ENCODE results near the gene SLC35E2B. TPM values are rescaled to one million over a fixed set of nuclear protein-coding genes. Genes with fewer than 3 reads are reported as not detected.

SLC35E2B gene
- polyA plus RNA-seq, 10 donors: 29.1 to 61.6 (median 45.5) TPM

- peak in 1 of 3 donors; percentile 29 for DNase-seq
Observed at GRCh38 chr1:1626207-1627141, 66.1 kb downstream of the SLC35E2B start.

GRCh38 chr1:1625824-1626206, 66.8 kb downstream of the SLC35E2B start:
- DNase-seq: peak in 1 of 3 donors; percentile 21

DNA sequence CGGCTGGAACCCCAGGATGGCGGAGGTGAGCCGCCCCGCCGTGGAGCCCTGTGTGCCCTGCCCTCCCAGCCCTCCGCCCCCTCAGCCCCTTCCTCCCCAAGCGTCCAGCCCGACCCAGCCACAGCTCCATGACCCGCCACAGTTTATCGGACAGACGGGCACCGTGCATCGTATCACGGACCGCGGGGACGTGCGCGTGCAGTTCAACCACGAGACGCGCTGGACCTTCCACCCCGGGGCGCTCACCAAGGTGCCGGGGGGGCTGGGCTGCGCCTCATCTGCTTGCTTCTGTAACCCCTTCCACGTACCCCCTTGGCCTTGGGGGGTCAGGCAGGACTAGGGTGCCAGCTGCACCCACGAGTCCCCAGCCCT, 67.2 kb downstream of the SLC35E2B start:
- no peak for DNase-seq

GRCh38 chr1:1624443-1625403, 67.9 kb downstream of the SLC35E2B start:
- peak in 1 of 3 donors; percentile 59 for DNase-seq

DNA sequence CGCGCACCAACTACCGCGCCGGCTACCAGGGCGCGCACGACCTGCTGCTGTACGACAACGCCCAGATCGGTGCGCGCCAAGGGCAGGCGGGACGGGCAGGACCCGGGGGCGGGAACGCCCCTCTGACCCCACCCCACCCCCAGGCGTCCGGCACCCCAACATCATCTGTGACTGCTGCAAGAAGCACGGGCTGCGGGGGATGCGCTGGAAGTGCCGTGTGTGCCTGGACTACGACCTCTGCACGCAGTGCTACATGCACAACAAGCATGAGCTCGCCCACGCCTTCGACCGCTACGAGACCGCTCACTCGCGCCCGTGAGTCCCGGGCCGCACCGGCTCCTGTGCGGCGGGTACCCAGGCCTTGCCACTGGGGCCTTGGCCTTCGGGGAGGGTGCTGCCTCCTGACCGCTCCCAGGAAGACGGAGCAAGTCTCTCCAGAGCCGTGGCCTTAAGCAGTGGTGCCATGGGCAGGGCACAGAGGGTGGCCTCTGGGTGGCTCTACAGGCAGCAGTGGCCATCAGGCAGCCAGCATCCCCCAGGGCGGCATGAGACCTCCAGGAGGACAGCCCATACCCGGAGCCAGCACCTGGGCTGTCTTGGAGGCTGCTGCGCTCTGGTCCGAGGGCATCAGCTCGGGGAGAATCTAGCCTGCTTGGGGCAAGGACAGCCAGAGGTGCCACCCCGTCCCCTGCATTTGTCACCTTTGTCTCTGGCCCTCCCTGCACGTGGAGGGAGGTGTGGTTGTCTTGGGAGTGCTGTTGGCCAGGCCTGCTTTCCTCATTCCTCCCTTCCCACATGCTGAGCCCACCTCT, 68.8 kb downstream of the SLC35E2B start:
- peak in 1 of 3 donors; percentile 30 for DNase-seq

- no peak for DNase-seq
Observed at GRCh38 chr1:1623181-1623630, 69.4 kb downstream of the SLC35E2B start.

- no peak for DNase-seq
Observed at GRCh38 chr1:1622788-1623094, 69.9 kb downstream of the SLC35E2B start.

DNA sequence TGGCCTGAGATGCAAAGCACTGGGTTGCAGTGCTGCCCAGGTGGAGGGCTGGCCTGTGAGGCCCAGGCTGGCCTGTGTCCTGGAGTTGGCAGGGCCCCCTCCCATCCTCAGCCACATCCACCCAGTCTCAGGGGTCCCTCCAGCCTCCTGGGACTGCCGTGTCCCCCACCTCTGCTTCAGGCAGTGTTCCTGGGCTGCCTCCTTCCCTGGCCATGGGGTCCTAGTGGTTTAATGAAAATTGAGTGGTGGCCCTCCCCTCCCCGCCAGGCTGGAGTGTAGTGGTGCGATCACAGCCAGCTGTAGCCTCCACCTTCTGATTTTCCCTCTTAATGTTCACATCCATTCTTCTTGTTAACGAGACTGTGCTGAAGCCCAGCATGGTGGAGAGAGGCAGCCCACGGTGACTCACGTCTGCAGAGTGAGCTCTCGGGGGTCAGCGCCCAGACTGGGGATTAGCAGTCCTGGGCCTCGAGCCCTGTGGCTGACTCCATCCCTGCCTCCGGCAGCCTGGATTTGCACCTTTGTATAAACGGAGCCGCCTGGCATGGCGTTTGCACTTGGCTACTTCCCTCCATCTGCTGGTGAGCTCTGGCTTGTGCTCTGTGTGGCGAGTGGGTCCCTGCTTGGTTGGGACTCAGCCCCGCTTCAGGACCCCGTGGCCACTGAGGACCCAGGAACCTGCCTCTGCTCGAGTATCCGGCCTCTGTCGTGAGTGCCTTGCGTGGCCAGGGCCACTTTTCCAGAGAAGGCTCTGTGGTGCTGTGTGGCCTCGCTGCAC, 70.4 kb downstream of the SLC35E2B start:
- DNase-seq: no peak

- DNase-seq: no peak
Observed at GRCh38 chr1:1621173-1622009, 71.2 kb downstream of the SLC35E2B start.

- DNase-seq: no peak
Observed at GRCh38 chr1:1620433-1621139, 72.0 kb downstream of the SLC35E2B start.

- DNase-seq: no peak
Observed at GRCh38 chr1:1619917-1620361, 72.7 kb downstream of the SLC35E2B start.

- no peak for DNase-seq
Observed at GRCh38 chr1:1618396-1619068, 74.1 kb downstream of the SLC35E2B start.

- DNase-seq: no peak
Observed at GRCh38 chr1:1617925-1618324, 74.7 kb downstream of the SLC35E2B start.

DNA sequence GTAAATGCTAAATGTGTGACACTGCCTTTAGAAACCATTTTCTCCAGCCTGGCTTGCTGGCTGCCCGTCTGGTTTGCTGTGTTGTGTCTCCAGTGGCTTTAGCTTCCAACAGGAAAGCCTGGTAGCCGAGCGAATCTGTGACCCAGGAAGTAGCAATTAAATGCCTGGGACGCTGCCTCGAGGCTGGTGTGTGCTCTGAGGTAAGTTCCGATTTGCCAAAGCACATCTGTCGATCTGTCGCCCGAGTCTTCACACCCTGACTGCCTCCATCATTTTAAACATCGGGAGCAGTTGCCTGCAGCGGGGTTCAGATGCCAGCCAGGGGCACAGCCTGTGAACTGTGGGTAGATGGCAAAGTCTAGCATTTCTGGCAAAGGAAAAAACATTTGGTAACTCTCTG, 75.1 kb downstream of the SLC35E2B start:
- DNase-seq: no peak

- DNase-seq: no peak
Observed at GRCh38 chr1:1616838-1617237, 75.8 kb downstream of the SLC35E2B start.

GRCh38 chr1:1616045-1616790, 76.4 kb downstream of the SLC35E2B start:
- peak in 1 of 3 donors; percentile 45 for DNase-seq

- DNase-seq: peak; percentile 96 to 97 (median 97)
Observed at GRCh38 chr1:1615256-1616044, 77.1 kb downstream of the SLC35E2B start, which contains the start of gene MIB2. TSS of gene MIB2 (plus strand) at chr1:1615500. CDS start at chr1:1623453, 7,953 bp downstream.
